Measurements from ENCODE around the gene UBE2S. TPM values are rescaled to one million over a fixed set of nuclear protein-coding genes. Genes with fewer than 3 reads are reported as not detected.
"Not testable (repeated sequence)": the region's sequence is repeated elsewhere in the genome, so short reads cannot be mapped to it uniquely, and the experiment has no call there.

Gene UBE2S
- total and polyA plus RNA-seq, 2 of the 8 experiments (the other 6 are each of a cell fraction or from before 2014, with no cell fraction given) = 398 to 530 TPM

GRCh38 chr19:55423225-55424005 lies 15.8 kb upstream of the UBE2S start (continued):
- TF ChIP-seq CTCF (IDR thresholded peaks at IDR 0.05; ENCODE audit: control extremely low read depth in 1 of 3, insufficient read depth in 1 of 3, low read depth in 1 of 3, low read length in 3 of 3) (no peak), SRF (IDR thresholded peaks at IDR 0.05; ENCODE audit: low read depth, low read length) (no peak), POU5F1 (IDR thresholded peaks at IDR 0.05; ENCODE audit: low read depth, low read length) (no peak), POLR2AphosphoS5 (IDR thresholded peaks at IDR 0.05; ENCODE audit: low read depth, low read length) (no peak), BRCA1 (IDR thresholded peaks at IDR 0.05; ENCODE audit: low read depth, low read length) (no peak)

- not testable (repeated sequence) for H2BK20ac ChIP-seq (ENCODE audit: low read length); H2AK5ac ChIP-seq (ENCODE audit: low read depth, low read length); H4K8ac ChIP-seq (ENCODE audit: extremely low read depth, insufficient read depth, low read length); H3K36me3 ChIP-seq (ENCODE audit: control insufficient read depth in 2 of 4, insufficient read depth in 4 of 4, low read length in 3 of 4); H2BK12ac ChIP-seq (ENCODE audit: low read depth, low read length); H3K9ac ChIP-seq (replicated peaks in 1 of 4; ENCODE audit: extremely low read depth in 1 of 4, low read depth in 3 of 4, low read length in 3 of 4); H3K23me2 ChIP-seq (ENCODE audit: low read depth, low read length); DNase-seq (ENCODE audit: low read depth in 1 of 2, low spot score in 2 of 2); H4K91ac ChIP-seq (replicated peaks; ENCODE audit: insufficient read length, low read length); H3K79me2 ChIP-seq (ENCODE audit: control insufficient read depth in 1 of 2, insufficient read depth in 2 of 2, low read length in 2 of 2); H3K27ac ChIP-seq (ENCODE audit: low read depth, low read length); H3K79me1 ChIP-seq (ENCODE audit: low read depth, low read length); H3K56ac ChIP-seq (replicated peaks; ENCODE audit: insufficient read length, low read depth, low read length); H3K4me2 ChIP-seq (ENCODE audit: insufficient read depth in 1 of 2, low read depth in 2 of 2, low read length in 2 of 2); H2BK5ac ChIP-seq (ENCODE audit: low read depth, low read length); H3K18ac ChIP-seq (ENCODE audit: extremely low read depth, low read length); H3K4me1 ChIP-seq (replicated peaks in 1 of 4; ENCODE audit: control insufficient read depth in 3 of 4, insufficient read depth in 4 of 4, low read length in 3 of 4); H3K4me3 ChIP-seq (ENCODE audit: extremely low read depth in 1 of 4, insufficient read depth in 2 of 4, low read depth in 3 of 4, low read length in 4 of 4); H2BK120ac ChIP-seq (replicated peaks; ENCODE audit: low read depth, low read length); H3K4ac ChIP-seq (replicated peaks; ENCODE audit: insufficient read length, low read depth, low read length); FAIRE-seq; H2AFZ ChIP-seq (ENCODE audit: low read length); H3K14ac ChIP-seq (ENCODE audit: insufficient read length); H2BK15ac ChIP-seq (ENCODE audit: low read length); H4K5ac ChIP-seq (ENCODE audit: insufficient read length, low read depth, low read length); H3K23ac ChIP-seq (ENCODE audit: insufficient read length); H3K9me3 ChIP-seq (ENCODE audit: insufficient read depth in 2 of 2, low read depth in 1 of 2, low read length in 1 of 2); H4K20me1 ChIP-seq (replicated peaks in 1 of 2; ENCODE audit: control insufficient read depth in 1 of 2, insufficient read depth in 2 of 2, low read length in 2 of 2)
- POLR2A ChIA-PET (ENCODE audit: partially characterized antibody) = interaction anchor here (0.7 to 34.6 kb wide), 2 partner anchors 26 to 28 kb away, joined by 3 to 874 read pairs; partner anchors contain the start of genes RPL28, TMEM238 and UBE2S
- WGBS, 2 experiments (ENCODE audit: extremely low coverage in 1 of 2, insufficient coverage in 1 of 2, insufficient read length in 1 of 2, insufficient replicate concordance in 2 of 2, low coverage in 1 of 2, low lambda C conversion rate in 2 of 2, missing lambda C conversion rate in 1 of 2) = 81% methylated on average over 4 of the region's 4 CpGs; no CpG with 5 or more reads in 1 of the 2 experiments
- peaks cover 0 to 11% (median under 1%) of the 10 kb centered on the region in 4 experiments; a peak in 1 of 7 replicates for H3K27me3 ChIP-seq (replicated peaks in 1 of 4; ENCODE audit: control insufficient read depth in 3 of 4, extremely low read depth in 1 of 4, insufficient read depth in 3 of 4, low read length in 3 of 4)
- CTCF ChIA-PET (ENCODE audit: partially characterized antibody) = interaction anchor here (0.7 to 4.3 kb wide), 5 partner anchors 8 to 211 kb away, joined by 3 to 13 read pairs (median 4); no protein-coding TSS in a partner anchor
Measured at GRCh38 chr19:55421281-55421680, 13.7 kb upstream of the UBE2S start.

Measured in H1 (cell line).